Panc1 (cell line): Measurements from ENCODE around the gene ANKRD34A. TPM values are rescaled to one million over a fixed set of nuclear protein-coding genes. Genes with fewer than 3 reads are reported as not detected.
A peak's percentile ranks its signal among the peaks of the same experiment; 100 is the strongest.

Experiments
- ATAC-seq: fragments of 200-7000 bp; cut with Tn5 transposase; 2 replicates; pipeline ENCODE4 v1.9.1; 2020; ENCODE audit warnings: mild to moderate bottlenecking, moderate library complexity
- BruUV-seq: library from RNA; stranded (reverse); fragments of 400-500 nt; replicated peaks from 2 replicates; lab custom pipeline; 2021; lab: Mats Ljungman, UMichigan
- CTCF ChIA-PET: fragments of 300-600 bp; sonication (Branson Sonifier 250); formaldehyde crosslinking; loops from one replicate; lab custom pipeline; 2022; ENCODE audit warnings: antibody characterized with exemption; lab: Charles Lee
- POLR2A ChIA-PET: fragments of 300-600 bp; sonication (Branson Sonifier 250); formaldehyde crosslinking; loops from one replicate; lab custom pipeline; 2022; ENCODE audit warnings: antibody characterized with exemption; lab: Charles Lee
- DNase-seq: peaks from one replicate; pipeline ENCODE4 v3.0.0-alpha.2; 2010; ENCODE audit warnings: low read depth, low spot score
- H3K27ac ChIP-seq: 2 replicates; pipeline ENCODE4 v1.5.1; 2011; ENCODE audit warnings: mild to moderate bottlenecking, low read length, inconsistent platforms
- H3K27me3 ChIP-seq: fragments of 200-500 bp; sonication (Bioruptor generic); 2 replicates; pipeline ENCODE4 v1.6.0; 2014; ENCODE audit warnings: low read length, inconsistent platforms; ENCODE audit not compliant: control insufficient read depth, insufficient read depth
- H3K36me3 ChIP-seq: fragments of 200-500 bp; sonication (Bioruptor generic); 2 replicates; pipeline ENCODE4 v1.5.1; 2014; ENCODE audit warnings: inconsistent platforms, mild to moderate bottlenecking, low read length, moderate library complexity; ENCODE audit not compliant: control insufficient read depth, insufficient read depth
- H3K4me1 ChIP-seq: 2 replicates; pipeline ENCODE4 v1.5.1; 2011; ENCODE audit warnings: inconsistent platforms, mild to moderate bottlenecking, low read length, moderate library complexity; ENCODE audit not compliant: control insufficient read depth, insufficient read depth
- H3K4me3 ChIP-seq, 2 experiments: 2 replicates each; pipeline ENCODE4 v1.5.1; 2011 to 2012; ENCODE audit warnings: low read depth in 2 of 2, low read length in 2 of 2, mild to moderate bottlenecking in 2 of 2, inconsistent platforms in 1 of 2, moderate library complexity in 1 of 2
- H3K9me3 ChIP-seq: fragments of 200-500 bp; sonication (Bioruptor generic); 2 replicates; pipeline ENCODE4 v1.5.1; 2014; ENCODE audit warnings: low read depth, mild to moderate bottlenecking, inconsistent platforms, low read length, moderate library complexity; ENCODE audit not compliant: control insufficient read depth, insufficient read depth
- POLR2AphosphoS5 ChIP-seq: IDR thresholded peaks from 2 replicates; pipeline ENCODE4 v1.6.1; 2012; ENCODE audit warnings: mild to moderate bottlenecking, low read depth, low read length, moderate library complexity
- SIN3A ChIP-seq: IDR thresholded peaks from 2 replicates; pipeline ENCODE4 v1.6.1; 2012; ENCODE audit warnings: low read depth, mild to moderate bottlenecking, low read length, moderate library complexity, borderline replicate concordance; ENCODE audit not compliant: insufficient read depth
- TCF7L2 ChIP-seq: IDR thresholded peaks from 2 replicates; pipeline ENCODE4 v1.6.1; 2011; ENCODE audit warnings: mild to moderate bottlenecking, low read depth, low read length, inconsistent platforms
- in situ Hi-C: cut with HindIII; loops from 2 replicates; pipeline ENCODE4 v1.10.0; 2016; ENCODE audit warnings: low sequenced_read_pairs, low pct_unique_long_range_greater_than_20kb
- intact Hi-C: fragments of 100-400 bp; cut with micrococcal nuclease; formaldehyde crosslinking; loops from one replicate; pipeline ENCODE4 v1.10.0; 2022; ENCODE audit not compliant: unreplicated experiment
- total RNA-seq: library from RNA; stranded (reverse); gene quantifications from one replicate; pipeline ENCODE4 v1.2.1, GENCODE V29; 2021; ENCODE audit not compliant: unreplicated experiment
- TF ChIP-seq, protein P1 (sequence below), 2 experiments: IDR thresholded peaks; 2 replicates each; pipeline ENCODE4 v1.6.1; 2011 to 2012; ENCODE audit warnings: low read depth in 2 of 2, control low read depth in 1 of 2, low read length in 1 of 2, mild to moderate bottlenecking in 1 of 2, moderate library complexity in 1 of 2; ENCODE audit not compliant: insufficient read depth in 1 of 2
- TF ChIP-seq, protein P2 (sequence below): fragments of 450-650 bp; IDR thresholded peaks from 2 replicates; pipeline ENCODE4 v1.5.1; 2017; ENCODE audit warnings: mild to moderate bottlenecking

Gene ANKRD34A
- total RNA-seq, 1 experiment from 2014 or later: 1.4 TPM

DNA sequence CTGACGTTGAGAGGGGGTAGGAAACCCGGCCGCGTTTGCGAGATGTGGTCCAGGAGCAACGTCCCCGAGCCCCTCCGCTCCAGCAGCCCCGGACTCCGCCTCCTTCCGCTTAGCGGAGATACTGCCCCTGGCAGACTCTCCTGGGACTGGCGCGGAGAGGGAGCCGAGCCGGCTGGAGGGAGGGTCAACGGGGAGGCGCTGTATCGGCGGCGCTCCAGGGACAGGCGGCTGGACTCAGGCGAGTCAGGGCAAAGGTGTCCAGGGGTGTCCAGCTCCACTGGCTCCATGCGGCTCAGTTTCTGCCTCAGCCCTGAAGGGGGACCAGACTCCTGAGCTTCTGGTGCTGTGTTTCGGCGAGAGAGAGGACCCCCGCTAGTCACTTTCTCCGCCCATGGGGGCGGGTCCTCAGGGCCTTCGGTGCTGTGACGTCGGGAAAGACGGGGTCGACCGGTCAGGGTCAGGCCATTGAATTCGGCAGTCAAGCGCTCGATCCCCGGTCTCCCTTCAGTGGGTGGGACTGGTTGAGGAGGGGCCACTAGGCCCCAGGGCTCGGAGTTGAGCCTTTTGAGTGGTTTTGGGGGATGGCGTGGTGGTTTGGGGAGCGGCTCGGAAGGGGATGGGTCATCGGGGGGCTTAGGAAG is 3.8 kb downstream of the ANKRD34A start:
- Histone ChIP-seq H3K36me3 (no peaks in the 10 kb centered on the region), H3K4me1 (peaks cover 45% of the 10 kb centered on the region), H3K27me3 (no peaks in the 10 kb centered on the region), H3K4me3 (peak overlapping the region; percentile 76 to 92), H3K27ac (peak overlapping the region; percentile 83), H3K9me3 (no peaks in the 10 kb centered on the region)
- intact Hi-C loops: loop anchor here (5.0 kb wide), 1 partner anchor 68 kb away; no protein-coding TSS in a partner anchor
- POLR2A ChIA-PET: interaction anchor here (0.6 kb wide), 1 partner anchor 33 kb away, joined by 16 read pairs; no protein-coding TSS in a partner anchor
- BruUV-seq: no TSS peak
- CTCF ChIA-PET: no interaction called here
- peak; percentile 59 for ATAC-seq
- in situ Hi-C loops: no loop called here
- TF ChIP-seq, protein P1, sequence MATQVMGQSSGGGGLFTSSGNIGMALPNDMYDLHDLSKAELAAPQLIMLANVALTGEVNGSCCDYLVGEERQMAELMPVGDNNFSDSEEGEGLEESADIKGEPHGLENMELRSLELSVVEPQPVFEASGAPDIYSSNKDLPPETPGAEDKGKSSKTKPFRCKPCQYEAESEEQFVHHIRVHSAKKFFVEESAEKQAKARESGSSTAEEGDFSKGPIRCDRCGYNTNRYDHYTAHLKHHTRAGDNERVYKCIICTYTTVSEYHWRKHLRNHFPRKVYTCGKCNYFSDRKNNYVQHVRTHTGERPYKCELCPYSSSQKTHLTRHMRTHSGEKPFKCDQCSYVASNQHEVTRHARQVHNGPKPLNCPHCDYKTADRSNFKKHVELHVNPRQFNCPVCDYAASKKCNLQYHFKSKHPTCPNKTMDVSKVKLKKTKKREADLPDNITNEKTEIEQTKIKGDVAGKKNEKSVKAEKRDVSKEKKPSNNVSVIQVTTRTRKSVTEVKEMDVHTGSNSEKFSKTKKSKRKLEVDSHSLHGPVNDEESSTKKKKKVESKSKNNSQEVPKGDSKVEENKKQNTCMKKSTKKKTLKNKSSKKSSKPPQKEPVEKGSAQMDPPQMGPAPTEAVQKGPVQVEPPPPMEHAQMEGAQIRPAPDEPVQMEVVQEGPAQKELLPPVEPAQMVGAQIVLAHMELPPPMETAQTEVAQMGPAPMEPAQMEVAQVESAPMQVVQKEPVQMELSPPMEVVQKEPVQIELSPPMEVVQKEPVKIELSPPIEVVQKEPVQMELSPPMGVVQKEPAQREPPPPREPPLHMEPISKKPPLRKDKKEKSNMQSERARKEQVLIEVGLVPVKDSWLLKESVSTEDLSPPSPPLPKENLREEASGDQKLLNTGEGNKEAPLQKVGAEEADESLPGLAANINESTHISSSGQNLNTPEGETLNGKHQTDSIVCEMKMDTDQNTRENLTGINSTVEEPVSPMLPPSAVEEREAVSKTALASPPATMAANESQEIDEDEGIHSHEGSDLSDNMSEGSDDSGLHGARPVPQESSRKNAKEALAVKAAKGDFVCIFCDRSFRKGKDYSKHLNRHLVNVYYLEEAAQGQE (IDR thresholded peaks at IDR 0.05; ENCODE audit: insufficient read depth in 1 of 2, low read depth in 2 of 2, low read length in 1 of 2): no peak
- TF ChIP-seq POLR2AphosphoS5 (no peak; the same call in 1 of the 2 replicates), TCF7L2 (no peak), SIN3A (no peak)
- TF ChIP-seq, protein P2, sequence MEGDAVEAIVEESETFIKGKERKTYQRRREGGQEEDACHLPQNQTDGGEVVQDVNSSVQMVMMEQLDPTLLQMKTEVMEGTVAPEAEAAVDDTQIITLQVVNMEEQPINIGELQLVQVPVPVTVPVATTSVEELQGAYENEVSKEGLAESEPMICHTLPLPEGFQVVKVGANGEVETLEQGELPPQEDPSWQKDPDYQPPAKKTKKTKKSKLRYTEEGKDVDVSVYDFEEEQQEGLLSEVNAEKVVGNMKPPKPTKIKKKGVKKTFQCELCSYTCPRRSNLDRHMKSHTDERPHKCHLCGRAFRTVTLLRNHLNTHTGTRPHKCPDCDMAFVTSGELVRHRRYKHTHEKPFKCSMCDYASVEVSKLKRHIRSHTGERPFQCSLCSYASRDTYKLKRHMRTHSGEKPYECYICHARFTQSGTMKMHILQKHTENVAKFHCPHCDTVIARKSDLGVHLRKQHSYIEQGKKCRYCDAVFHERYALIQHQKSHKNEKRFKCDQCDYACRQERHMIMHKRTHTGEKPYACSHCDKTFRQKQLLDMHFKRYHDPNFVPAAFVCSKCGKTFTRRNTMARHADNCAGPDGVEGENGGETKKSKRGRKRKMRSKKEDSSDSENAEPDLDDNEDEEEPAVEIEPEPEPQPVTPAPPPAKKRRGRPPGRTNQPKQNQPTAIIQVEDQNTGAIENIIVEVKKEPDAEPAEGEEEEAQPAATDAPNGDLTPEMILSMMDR: no peak
- DNase-seq: no peak

DNA sequence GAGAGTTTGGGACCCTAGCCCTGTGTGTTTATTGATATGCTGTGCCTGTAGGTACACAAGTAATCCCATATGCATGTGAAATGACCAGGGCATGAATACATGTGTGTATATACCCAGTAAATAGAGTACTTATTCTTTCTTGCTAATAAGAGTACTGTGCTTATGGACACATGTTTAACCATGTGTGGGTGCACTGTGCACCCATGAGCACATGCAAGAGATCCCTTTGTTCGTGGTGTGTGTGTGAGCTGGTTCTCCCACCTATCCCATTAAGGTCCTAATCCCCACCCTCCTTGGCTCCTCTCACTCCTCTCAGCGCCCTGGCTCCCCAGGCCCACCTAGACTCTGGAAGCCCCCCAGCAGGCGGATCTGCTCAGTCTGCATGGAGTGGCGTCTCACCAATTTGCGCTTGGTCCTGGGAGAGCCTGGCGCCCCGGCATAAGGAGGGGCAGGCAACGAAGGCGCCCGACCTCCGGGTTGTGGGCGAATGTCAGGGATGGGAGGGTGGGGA is 4.4 kb downstream of the ANKRD34A start:
- no peaks in the 10 kb centered on the region for H3K36me3 ChIP-seq
- ChIA-PET CTCF (no interaction called here), POLR2A (interaction anchor here (0.6 kb wide), 1 partner anchor 32 kb away, joined by 16 read pairs; no protein-coding TSS in a partner anchor)
- no peaks in the 10 kb centered on the region for H3K27me3 ChIP-seq
- peaks cover 48% of the 10 kb centered on the region for H3K4me1 ChIP-seq
- peak overlapping the region; percentile 83 for H3K27ac ChIP-seq
- BruUV-seq: no TSS peak
- peak overlapping the region; percentile 76 to 92 for H3K4me3 ChIP-seq
- intact Hi-C loops: loop anchor here (5.0 kb wide), 1 partner anchor 68 kb away; no protein-coding TSS in a partner anchor
- in situ Hi-C loops: no loop called here
- TF ChIP-seq, protein P2: no peak
- TF ChIP-seq SIN3A: no peak
- no peak for TF ChIP-seq TCF7L2
- TF ChIP-seq, protein P1 (IDR thresholded peaks at IDR 0.05; ENCODE audit: insufficient read depth in 1 of 2, low read depth in 2 of 2, low read length in 1 of 2): no peak
- no peak for TF ChIP-seq POLR2AphosphoS5
- H3K9me3 ChIP-seq: no peaks in the 10 kb centered on the region
- DNase-seq (no peak), ATAC-seq (no peak)
